Body of pancreas (tissue), 4 donors: ENCODE measurements around the gene CCDC185. TPM values are rescaled to one million over a fixed set of nuclear protein-coding genes. Genes with fewer than 3 reads are reported as not detected.

Experiments
- ATAC-seq: fragments of 150-250 bp; one replicate; pipeline ENCODE4 v1.9.1; 2016
- DNase-seq, 4 donors: peaks; one replicate each; pipeline ENCODE4 v3.0.0-alpha.2; 2019
- H3K27ac ChIP-seq, 4 donors: fragments of 200-600 bp; sonication (generic); 1 replicate in 3 of 4; 2 replicates in 1 of 4; pipeline versions ENCODE4 v1.5.1 to v1.6.1; 2016 to 2019; ENCODE audit warnings: mild to moderate bottlenecking in 1 of 4, mixed read lengths in 1 of 4, moderate library complexity in 1 of 4
- H3K27me3 ChIP-seq, 2 donors: fragments of 200-600 bp; sonication (generic); one replicate each; pipeline ENCODE4 v1.6.0; 2016; ENCODE audit warnings: mild to moderate bottlenecking in 1 of 2
- H3K36me3 ChIP-seq, 2 donors: fragments of 200-600 bp; sonication (generic); replicated peaks in 1 of 2; 2 replicates each; pipeline ENCODE4 v1.5.1; 2016; ENCODE audit warnings: low read depth in 2 of 2; ENCODE audit not compliant: insufficient read depth in 1 of 2
- H3K4me1 ChIP-seq: fragments of 200-600 bp; sonication (generic); one replicate; pipeline ENCODE4 v1.6.0; 2016
- H3K4me3 ChIP-seq, 2 donors: fragments of 200-600 bp; sonication (generic); 1 replicate in 1 of 2; 2 replicates in 1 of 2; pipeline ENCODE4 v1.5.1; 2016 to 2019
- H3K9me3 ChIP-seq, 3 donors: fragments of 200-600 bp; sonication (generic); 1 replicate in 2 of 3; 2 replicates in 1 of 3; pipeline ENCODE4 v1.5.1; 2016
- CTCF ChIP-seq, 7 experiments: fragments of 450-650 bp in 4 of 7; fragments of 200-600 bp in 3 of 7; sonication (generic) in 3 of 7; IDR thresholded peaks; one replicate each; pipeline ENCODE4 v1.5.1; 2016 to 2019; ENCODE audit warnings: antibody characterized with exemption in 7 of 7
- POLR2A ChIP-seq, 3 donors: fragments of 450-650 bp; IDR thresholded peaks; one replicate each; pipeline ENCODE4 v1.6.1; 2016; ENCODE audit warnings: antibody characterized with exemption in 3 of 3, mild to moderate bottlenecking in 2 of 3
- WGBS, 2 donors: methylation state at CpG; one replicate each; pipeline ENCODE4 v1.1.5; 2017; 5-methylcytosine and 5-hydroxymethylcytosine counted together
- intact Hi-C: fragments of 100-400 bp; cut with DNase I; formaldehyde crosslinking; loops from one replicate; pipeline ENCODE4 v1.15.1; 2023
- total RNA-seq, 2 donors: library from RNA; depleted of rRNA; stranded (reverse); fragments of >200 nt; gene quantifications; one replicate each; pipeline ENCODE4 v1.1.0, GENCODE V29; 2016

The CCDC185 gene
- total RNA-seq, 2 donors from 2014 or later: not detected

GRCh38 chr1:223417903-223418663, 24.9 kb downstream of the CCDC185 start:
- H3K27ac ChIP-seq: no peak overlapping the region
- intact Hi-C loops: no loop called here

GRCh38 chr1:223419115-223419514, 25.9 kb downstream of the CCDC185 start:
- H3K9me3 ChIP-seq: no peaks in the 10 kb centered on the region
- H3K4me3 ChIP-seq: no peak overlapping the region
- H3K36me3 ChIP-seq: no peaks in the 10 kb centered on the region
- intact Hi-C loops: no loop called here
- H3K4me1 ChIP-seq: peaks cover 49% of the 10 kb centered on the region
- H3K27ac ChIP-seq: no peak overlapping the region
- ATAC-seq (no peak), DNase-seq (no peak)
- TF ChIP-seq CTCF (IDR thresholded peaks at IDR 0.05): no peak
- no peak for TF ChIP-seq POLR2A (IDR thresholded peaks at IDR 0.05)
- no peaks in the 10 kb centered on the region for H3K27me3 ChIP-seq
- 89 to 92% methylated on average over 8 of the region's 8 CpGs for WGBS, 2 donors

More at GRCh38 chr1:223417903-223418663, 24.9 kb downstream of the CCDC185 start:
- H3K4me1 ChIP-seq: peaks cover 49% of the 10 kb centered on the region
- no peaks in the 10 kb centered on the region for H3K9me3 ChIP-seq
- WGBS, 2 donors: 61 to 63% methylated on average over 7 of the region's 7 CpGs
- TF ChIP-seq CTCF (IDR thresholded peaks at IDR 0.05): no peak
- TF ChIP-seq POLR2A (IDR thresholded peaks at IDR 0.05): no peak
- no peaks in the 10 kb centered on the region for H3K36me3 ChIP-seq
- ATAC-seq (no peak), DNase-seq (no peak)
- no peak overlapping the region for H3K4me3 ChIP-seq
- H3K27me3 ChIP-seq: no peaks in the 10 kb centered on the region

DNA sequence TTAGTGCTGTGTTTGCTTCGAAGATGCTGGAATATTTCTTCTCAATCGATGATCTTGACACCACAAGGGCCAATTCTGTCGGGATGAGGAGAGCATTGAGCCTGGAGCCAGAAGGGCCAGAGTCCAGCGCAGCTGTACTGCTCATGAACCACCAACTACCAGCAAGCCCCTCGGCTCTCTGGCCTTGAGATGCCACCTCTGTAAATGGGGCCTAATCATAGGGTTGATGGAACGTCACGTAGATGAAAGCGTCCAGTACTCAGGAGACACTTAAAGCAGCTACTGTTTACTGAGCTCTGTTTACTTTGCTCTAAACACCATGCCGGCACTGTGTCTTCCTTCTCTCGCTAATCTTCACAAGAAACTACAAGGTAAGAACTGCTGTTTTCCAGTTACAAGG, 26.3 kb downstream of the CCDC185 start:
- ATAC-seq (no peak), DNase-seq (no peak)
- H3K27ac ChIP-seq: no peak overlapping the region
- no peaks in the 10 kb centered on the region for H3K36me3 ChIP-seq
- 79 to 85% methylated on average over 10 of the region's 10 CpGs for WGBS, 2 donors
- intact Hi-C loops: no loop called here
- TF ChIP-seq POLR2A (IDR thresholded peaks at IDR 0.05) (no peak), CTCF (IDR thresholded peaks at IDR 0.05) (no peak)
- no peaks in the 10 kb centered on the region for H3K9me3 ChIP-seq
- H3K4me1 ChIP-seq: peaks cover 49% of the 10 kb centered on the region
- no peaks in the 10 kb centered on the region for H3K27me3 ChIP-seq
- no peak overlapping the region for H3K4me3 ChIP-seq

- WGBS, 2 donors: 8 to 27% methylated on average over 1 of the region's 1 CpG
- no peaks in the 10 kb centered on the region for H3K36me3 ChIP-seq
- TF ChIP-seq POLR2A (IDR thresholded peaks at IDR 0.05) (no peak), CTCF (IDR thresholded peaks at IDR 0.05) (no peak)
- H3K9me3 ChIP-seq: no peaks in the 10 kb centered on the region
- peak; percentile 79 for ATAC-seq
- DNase-seq: peak; percentile 86 to 90 (median 87)
- no peaks in the 10 kb centered on the region for H3K27me3 ChIP-seq
- H3K4me1 ChIP-seq: peaks cover 49% of the 10 kb centered on the region
- peak overlapping the region; percentile 1 to 52 (median 14) for H3K27ac ChIP-seq
- intact Hi-C loops: no loop called here
- no peak overlapping the region for H3K4me3 ChIP-seq
These were observed 27.8 kb downstream of the CCDC185 start for GRCh38 chr1:223421025-223421424.

DNA sequence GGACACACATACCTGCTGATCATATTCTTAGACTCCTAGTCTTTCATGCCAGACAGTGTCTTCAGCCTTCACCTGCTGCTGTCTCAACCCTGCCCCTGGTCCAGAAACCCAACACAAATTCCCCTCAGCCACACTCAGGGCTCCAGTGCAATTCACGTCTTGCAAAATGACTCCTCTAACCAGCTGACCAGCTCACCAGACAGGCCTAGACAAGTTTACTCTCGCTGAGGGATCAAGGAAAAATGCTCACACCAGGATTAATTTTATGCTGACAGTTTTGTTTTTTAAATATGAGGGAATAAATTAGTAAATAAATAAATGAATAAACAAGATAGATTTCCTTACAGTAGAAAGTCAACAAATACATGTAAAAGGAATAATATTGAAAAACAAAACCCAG, 28.5 kb downstream of the CCDC185 start:
- ATAC-seq: peak; percentile 47
- TF ChIP-seq POLR2A (IDR thresholded peaks at IDR 0.05) (no peak), CTCF (IDR thresholded peaks at IDR 0.05) (no peak)
- peak in 3 of 4 donors; percentile 21 to 48 (median 31) for DNase-seq

More for the DNA sequence above, 28.5 kb downstream of the CCDC185 start:
- Histone ChIP-seq H3K27me3 (no peaks in the 10 kb centered on the region), H3K9me3 (no peaks in the 10 kb centered on the region), H3K27ac (peak overlapping the region in 3 of 4 donors; percentile 1 to 52 (median 25)), H3K4me1 (peaks cover 49% of the 10 kb centered on the region), H3K36me3 (no peaks in the 10 kb centered on the region), H3K4me3 (no peak overlapping the region)
- intact Hi-C loops: no loop called here
- 7 to 10% methylated on average over 2 of the region's 2 CpGs for WGBS, 2 donors
